DMS 273 treated with DMSO at 0.1 percent for 48 hours (cell line): Measurements from ENCODE around the gene ARMC3.
"Not testable (repeated sequence)": the region's sequence is repeated elsewhere in the genome, so short reads cannot be mapped to it uniquely, and the experiment has no call there.

Experiments
- DNase-seq: peaks from one replicate; lab custom pipeline; 2025; lab: John Stamatoyannopoulos, UW

ARMC3 gene, protein sequence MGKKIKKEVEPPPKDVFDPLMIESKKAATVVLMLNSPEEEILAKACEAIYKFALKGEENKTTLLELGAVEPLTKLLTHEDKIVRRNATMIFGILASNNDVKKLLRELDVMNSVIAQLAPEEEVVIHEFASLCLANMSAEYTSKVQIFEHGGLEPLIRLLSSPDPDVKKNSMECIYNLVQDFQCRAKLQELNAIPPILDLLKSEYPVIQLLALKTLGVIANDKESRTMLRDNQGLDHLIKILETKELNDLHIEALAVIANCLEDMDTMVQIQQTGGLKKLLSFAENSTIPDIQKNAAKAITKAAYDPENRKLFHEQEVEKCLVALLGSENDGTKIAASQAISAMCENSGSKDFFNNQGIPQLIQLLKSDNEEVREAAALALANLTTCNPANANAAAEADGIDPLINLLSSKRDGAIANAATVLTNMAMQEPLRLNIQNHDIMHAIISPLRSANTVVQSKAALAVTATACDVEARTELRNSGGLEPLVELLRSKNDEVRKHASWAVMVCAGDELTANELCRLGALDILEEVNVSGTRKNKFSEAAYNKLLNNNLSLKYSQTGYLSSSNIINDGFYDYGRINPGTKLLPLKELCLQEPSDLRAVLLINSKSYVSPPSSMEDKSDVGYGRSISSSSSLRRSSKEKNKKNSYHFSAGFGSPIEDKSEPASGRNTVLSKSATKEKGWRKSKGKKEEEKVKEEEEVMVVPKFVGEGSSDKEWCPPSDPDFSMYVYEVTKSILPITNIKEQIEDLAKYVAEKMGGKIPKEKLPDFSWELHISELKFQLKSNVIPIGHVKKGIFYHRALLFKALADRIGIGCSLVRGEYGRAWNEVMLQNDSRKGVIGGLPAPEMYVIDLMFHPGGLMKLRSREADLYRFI

GRCh38 chr10:22927661-22928403 lies at the start of gene ARMC3:
ARMC3 (plus strand) TSS chr10:22928053; CDS start chr10:22931997, 3,944 bp downstream.
- DNase-seq: peak; percentile 5

DNA sequence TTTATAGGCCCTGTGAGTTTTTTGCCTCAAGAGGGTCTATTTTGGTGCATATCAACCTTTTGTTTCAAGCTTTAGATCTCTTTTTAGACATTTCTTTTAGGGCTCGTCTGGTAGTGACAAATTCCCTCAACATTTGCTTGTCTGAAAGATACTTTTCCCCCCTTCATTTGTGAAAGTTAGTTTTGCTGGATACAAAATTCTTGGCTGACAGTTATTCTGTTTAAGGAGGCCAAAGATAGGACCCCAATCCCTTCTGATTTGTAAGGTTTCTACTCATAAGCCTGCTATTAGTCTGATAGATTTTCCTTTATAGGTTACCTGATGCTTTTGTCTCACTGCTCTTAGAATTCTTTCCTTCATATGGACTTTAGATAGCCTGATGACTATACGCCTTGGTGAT lies 36.1 kb upstream of the ARMC3 start:
- DNase-seq: no peak

DNA sequence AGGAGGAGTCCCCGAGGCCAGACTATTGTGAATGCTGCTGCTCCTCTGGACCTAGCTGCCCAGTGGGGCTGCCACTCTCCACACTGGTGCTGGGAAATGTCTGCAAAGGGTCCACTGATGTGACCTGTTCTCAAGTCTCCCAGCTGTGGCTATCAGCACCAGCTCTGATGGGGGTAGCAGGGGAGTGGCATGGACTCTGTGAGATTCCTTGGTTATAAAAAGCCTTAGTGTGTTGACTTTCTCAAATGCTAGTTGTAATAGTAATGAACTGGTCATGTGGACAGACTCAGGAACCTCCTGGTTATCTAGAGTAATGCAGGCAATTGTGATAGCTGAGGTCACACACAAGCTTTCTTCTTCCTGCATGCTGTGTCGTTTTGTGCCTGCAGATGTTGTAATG lies 34.1 kb upstream of the ARMC3 start:
- no peak for DNase-seq

GRCh38 chr10:22894714-22895113 lies 33.1 kb upstream of the ARMC3 start:
- no peak for DNase-seq

DNA sequence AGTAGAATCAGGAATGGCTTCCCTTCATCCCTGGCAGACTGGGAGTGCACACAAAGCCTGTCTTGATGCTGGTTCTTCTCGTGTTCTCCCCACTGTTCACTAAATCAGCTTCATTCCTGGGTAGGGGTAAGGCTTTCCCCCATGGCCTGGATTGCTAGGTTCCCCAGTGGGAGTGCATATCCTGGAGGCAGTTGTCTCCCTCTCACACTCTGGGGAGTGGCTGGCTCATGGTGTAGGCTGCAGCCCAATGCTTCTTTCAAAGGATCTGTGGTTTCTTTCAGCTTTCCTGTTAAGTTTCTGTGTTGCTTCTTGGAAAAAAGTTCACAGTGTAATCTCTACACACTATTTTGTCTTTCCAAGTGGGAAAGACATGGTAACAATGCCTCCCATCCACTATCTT lies 32.6 kb upstream of the ARMC3 start:
- no peak for DNase-seq

GRCh38 chr10:22897371-22897770 lies 30.5 kb upstream of the ARMC3 start:
- DNase-seq: no peak

DNA sequence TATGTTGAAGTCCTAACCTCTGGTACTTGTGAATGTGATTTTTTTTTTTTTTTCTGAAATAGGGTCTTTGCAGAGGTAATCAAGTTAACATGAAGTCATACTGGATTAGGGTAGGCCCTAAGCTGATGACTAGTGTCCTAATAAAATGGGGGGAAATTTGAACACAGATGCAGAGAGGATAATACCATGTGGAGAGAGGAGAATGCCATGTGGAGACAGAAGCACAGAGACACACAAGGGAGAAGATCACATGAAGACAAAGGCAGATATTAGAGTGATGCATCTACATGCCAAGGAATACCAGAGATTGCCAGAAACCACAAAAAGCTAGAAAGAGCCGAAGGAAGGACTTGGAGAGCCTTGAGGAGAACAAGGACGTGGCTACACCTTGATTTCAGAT lies 28.5 kb upstream of the ARMC3 start:
- DNase-seq: no peak

DNA sequence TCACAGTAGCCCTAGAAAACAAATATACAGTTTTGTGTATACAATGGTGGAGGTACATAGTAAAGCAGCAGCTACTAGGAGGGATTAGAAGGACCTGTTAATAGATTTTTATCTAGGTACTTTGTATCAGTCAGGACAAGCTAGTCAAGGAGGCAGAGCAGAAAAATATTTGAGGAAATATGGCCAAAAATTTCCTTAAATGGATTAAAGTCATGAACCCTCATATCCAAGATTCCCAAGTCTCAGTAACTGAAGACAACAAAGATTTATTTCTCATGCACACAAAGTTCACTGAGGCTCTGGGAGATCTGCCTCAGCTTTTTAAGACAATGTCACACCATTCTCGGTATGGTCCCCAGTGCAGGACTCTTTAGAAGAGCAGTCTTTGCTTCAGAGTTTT lies 28.1 kb upstream of the ARMC3 start:
- DNase-seq: no peak

- no peak for DNase-seq
Measured at GRCh38 chr10:22900841-22901601, 26.8 kb upstream of the ARMC3 start.

DNA sequence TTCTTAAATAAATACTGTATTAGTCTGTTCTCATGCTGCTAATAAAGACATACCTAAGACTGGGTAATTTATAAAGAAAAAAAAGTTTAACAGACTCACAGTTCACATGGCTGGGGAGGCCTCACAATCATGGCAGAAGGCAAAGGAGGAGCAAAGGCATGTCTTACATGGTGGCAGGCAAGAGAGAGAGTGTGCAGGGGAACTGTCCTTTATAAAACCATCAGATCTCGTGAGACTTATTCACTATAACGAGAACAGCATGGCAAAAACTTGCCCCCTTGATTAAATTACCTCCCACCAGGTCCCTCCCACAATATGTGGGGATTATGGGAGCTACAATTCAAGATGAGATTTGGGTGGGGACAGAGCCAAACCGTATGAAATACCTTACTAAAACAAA lies 25.7 kb upstream of the ARMC3 start:
- DNase-seq: not testable (repeated sequence)

DNA sequence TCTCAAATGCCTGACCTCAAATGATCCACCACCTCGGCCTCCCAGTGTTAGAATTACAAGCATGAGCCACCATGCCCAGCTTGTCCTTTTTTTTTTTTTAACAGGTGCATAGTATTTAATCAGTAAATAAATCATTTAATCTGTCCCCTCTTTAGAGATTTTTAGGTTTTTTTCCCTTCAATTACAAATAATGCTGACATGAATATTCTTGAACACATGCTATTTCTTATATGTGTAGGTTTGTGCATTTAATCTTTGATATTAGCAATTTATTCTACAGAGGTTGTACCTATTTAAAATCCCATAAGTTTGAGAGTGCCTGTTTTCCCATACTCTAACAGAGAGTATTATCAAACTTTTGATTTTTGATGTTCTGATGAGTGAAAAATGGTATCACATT lies 24.2 kb upstream of the ARMC3 start:
- DNase-seq: no peak

GRCh38 chr10:22906767-22907166 lies 21.1 kb upstream of the ARMC3 start:
- DNase-seq: no peak

- DNase-seq: no peak
Measured at GRCh38 chr10:22908837-22909236, 19.0 kb upstream of the ARMC3 start.

DNA sequence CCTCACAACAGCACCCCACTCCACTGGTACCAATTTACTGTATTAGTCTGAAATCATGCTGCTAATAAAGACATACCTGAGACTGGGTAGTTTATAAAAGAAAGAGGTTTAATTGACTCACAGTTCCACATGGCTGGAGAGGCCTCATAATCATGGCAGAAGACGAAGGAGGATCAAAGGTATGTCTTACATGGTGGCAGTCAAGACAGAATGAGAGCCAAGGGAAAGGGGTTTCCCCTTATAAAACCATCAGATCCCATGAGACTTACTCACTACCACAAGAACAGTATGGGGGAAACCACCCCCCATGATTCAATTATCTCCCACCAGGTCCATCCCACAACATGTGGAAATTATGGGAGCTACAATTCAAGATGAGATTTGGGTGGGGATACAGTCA lies 18.2 kb upstream of the ARMC3 start:
- DNase-seq: not testable (repeated sequence)

DNA sequence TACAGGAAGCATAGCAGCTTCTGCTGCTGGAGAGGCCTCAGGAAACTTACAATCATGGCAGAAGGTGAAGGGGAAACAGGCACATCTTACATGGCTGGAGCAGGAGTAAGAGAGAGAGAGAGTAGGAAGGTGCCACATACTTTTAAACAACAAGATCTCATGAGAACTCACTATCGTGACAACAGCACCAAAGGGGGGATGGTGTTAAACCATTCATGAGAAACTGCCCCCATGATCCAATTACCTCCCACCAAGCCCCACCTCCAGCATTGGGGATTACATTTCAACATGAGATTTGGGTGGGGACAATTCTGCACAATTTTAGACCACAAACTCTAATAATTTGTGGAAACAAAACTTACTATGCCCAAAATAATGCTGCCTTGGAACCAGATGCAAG lies 16.8 kb upstream of the ARMC3 start:
- no peak for DNase-seq

GRCh38 chr10:22911889-22912762 lies 15.7 kb upstream of the ARMC3 start:
- DNase-seq: no peak

- no peak for DNase-seq
Measured at GRCh38 chr10:22912763-22913384, 15.0 kb upstream of the ARMC3 start.

DNA sequence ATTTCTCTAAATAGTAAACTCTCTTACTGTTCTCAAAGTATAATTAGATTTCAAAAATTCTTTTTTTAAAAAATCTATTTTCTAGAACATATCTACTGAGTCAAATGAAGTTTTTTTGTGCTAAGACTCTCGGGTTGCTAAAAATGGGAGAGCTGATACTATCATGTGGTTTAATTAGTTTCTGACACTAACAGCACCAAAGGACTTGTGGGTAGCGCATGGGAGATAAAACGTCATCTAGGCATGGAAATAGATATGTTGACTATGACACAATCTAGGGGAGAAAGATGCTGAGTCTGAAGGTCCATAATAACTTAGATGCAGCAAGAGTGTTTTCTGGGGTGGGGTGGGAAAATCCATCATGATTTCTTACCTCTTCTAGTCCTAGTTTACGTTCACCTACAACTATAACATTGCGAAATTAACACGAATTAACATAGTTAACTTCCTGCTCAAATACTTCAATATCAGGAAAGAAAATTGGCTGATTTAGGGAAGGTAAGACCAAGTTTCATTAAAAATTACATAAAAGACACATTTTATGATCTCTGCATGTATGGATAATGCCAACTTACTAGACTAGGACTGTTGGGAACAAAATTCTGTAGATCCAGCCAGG lies 14.3 kb upstream of the ARMC3 start:
- no peak for DNase-seq

GRCh38 chr10:22915314-22915713 lies 12.5 kb upstream of the ARMC3 start:
- DNase-seq: no peak

DNA sequence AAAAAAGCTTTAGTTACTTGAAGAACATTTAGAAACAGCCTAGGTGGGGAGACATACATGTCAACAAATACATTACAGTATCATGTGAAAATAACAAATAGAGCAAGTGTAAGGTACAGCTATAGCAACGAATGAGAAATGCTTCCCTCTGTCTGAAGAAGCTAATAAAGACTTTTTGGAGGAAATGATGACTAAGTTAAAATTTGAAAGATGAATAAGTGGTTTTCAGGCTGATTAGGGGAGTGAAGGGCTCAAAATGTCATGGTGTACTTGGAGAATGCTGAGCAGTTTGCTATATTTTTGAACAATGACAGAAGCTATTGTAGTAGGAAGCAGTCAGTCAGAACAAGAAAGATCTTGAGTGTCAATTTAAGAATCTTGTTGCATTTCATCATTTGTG lies 2.8 kb upstream of the ARMC3 start:
- DNase-seq: no peak
